Vagina (tissue), 2 donors: ENCODE data around the gene SPPL2A.

Experiments
- CTCF ChIP-seq, 3 experiments: fragments of 450-650 bp in 2 of 3; fragments of 200-600 bp in 1 of 3; sonication (generic) in 1 of 3; IDR thresholded peaks; one replicate each; pipeline ENCODE4 v1.5.1; 2017 to 2019; ENCODE audit warnings: antibody characterized with exemption in 3 of 3, mild to moderate bottlenecking in 2 of 3, moderate library complexity in 2 of 3
- POLR2A ChIP-seq, 2 donors: fragments of 450-650 bp; IDR thresholded peaks; one replicate each; pipeline ENCODE4 v1.6.1; 2017; ENCODE audit warnings: antibody characterized with exemption in 2 of 2, mild to moderate bottlenecking in 2 of 2, moderate library complexity in 2 of 2

- TF ChIP-seq CTCF (IDR thresholded peaks at IDR 0.05) (no peak), POLR2A (IDR thresholded peaks at IDR 0.05) (no peak)
These were observed 67.4 kb downstream of the SPPL2A start for GRCh38 chr15:50698101-50698500.
